HuH-7.5 (cell line): Measurements from ENCODE around the gene BLMH.
A peak's percentile ranks its signal among the peaks of the same experiment; 100 is the strongest.
"Not testable (repeated sequence)": the region's sequence is repeated elsewhere in the genome, so short reads cannot be mapped to it uniquely, and the experiment has no call there.

ENCODE experiments used
- DNase-seq: peaks from one replicate; pipeline ENCODE4 v3.0.0; 2011; ENCODE audit warnings: low spot score

Gene BLMH

DNA sequence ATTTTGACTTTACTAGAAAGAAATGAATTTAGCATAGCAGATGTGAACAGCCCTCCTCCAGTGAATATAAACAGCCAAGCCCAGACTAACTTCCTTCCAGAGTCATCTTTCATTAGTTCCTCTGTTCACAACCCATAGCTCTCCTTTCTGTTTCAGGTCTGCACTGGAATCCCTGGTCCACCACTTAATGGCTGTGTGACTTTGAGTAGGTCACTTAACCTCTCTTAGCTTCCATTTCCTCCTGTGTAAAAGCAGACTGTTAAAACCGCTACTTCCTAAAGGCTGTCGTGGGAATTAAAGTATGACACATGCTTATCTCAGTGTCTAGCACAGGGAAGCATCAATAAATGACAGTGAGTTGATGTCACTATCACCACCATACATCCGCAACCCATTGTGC, 63.7 kb downstream of the BLMH start:
- no peak for DNase-seq

DNA sequence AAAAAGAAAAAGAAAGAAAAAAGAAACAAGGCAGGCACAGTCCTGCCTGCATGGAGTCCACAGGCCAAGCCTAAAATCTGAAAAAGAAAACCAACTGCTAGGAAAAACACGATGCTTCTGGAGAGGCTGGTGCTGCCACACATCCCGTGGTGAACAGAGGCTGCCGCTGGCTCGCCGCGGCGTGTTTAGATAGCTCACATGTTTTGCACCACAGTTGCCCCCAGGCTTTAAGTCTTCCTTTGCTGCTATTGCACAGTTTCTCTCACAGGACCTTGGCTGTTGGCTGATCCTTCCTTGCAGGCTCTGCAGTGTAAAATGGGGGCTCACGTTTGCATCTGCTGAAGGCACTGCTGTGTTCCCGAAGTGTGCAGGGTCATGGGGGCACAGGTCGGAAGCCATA, 64.9 kb downstream of the BLMH start:
- DNase-seq, result no peak

DNA sequence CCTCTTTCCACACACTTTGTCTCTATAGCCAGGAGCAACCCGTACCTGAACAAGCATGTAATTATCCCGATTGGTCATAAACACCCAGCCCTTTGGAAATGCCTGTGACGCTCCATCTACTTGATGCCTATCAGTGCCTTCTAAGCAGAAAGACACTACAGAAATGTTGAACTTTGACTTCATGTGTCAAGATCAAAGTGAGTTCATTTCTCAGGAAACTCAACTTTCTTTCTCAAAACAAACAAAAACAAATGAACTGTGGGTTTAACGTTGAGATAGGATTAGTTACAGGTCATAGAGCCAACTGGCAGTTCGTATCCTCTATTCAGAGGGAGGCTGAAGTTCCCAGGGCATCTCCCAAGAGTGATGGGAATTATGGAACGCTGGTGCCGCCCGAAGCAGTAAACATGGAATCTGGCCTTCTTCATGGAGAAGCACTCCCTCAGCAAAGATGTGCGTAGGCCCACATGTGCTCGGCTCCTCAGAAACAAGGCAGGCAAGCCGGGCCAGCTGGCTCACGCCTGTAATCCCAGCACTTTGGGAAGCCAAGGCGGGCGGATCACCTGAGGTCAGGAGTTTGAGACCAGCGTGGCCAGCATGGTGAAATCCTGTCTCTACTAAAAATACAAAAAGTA, 65.7 kb downstream of the BLMH start:
- peak; percentile 61 for DNase-seq

DNA sequence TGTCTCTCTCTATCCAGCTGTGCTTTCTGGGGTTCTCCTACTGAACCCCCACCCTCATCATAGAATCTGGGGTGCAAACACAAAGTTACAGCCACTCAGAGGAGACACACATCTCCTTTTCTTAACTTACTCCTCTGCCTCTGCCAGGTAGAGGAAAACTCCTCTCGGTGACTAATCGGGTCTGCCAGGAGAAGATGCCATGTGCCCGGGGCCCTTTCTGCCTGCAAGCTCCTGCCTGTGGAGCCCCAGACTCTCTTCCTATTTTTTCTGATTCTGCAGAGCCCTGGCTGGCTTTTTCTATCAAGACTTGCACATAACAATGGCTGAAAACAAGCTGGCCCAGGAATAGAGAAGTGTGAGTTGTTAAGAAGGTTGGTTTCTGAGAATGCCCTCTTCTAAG, 66.6 kb downstream of the BLMH start:
- no peak for DNase-seq

DNA sequence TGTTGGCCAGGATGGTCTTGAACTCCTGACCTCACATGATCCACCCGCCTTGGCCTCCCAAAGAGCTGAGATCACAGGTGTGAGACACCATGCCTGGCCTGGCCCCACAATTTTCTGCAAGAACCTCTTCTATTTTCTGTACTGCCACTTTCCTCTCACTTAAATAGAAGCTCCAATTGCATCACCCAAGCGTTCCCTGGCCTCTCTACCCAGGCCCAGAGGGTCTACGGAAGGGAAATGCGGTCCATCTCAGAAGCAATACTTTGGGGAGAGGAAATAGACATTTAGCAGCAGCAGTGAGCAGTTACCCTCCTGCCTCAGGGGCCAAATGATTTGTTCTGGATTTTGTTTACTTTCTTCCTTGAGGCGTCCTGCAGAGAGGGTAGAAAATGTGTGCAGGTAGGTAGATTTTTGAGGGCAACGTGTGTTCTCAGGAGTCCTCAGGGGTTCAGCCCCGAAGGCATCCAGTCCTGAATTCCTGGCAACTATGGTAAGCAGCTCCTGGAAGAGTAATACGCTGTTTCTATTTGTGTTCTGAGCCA, 67.3 kb downstream of the BLMH start:
- DNase-seq, result no peak

DNA sequence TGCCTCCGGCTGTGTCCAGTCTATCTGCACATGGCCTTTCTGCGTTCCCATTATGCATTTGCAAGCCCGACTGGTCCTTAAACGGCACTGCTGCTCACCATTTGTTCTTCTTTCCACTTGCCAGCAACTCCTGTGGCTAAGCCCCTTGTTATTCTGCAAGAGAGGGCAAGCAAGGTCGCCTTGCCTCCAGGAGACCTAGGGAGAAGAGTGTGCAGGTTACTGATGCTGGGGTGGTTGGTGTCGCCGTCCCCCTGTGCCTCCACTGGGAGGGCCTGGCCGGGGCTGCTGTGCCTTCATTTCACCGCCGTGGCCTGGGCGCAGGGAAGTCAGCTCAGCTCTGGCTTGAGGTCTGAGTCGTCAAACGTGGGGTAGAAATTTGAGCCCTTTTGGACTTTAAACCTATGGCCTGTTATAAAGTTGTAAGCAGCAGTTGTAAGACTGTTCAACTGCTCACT, 69.0 kb downstream of the BLMH start:
- peak; percentile 47 for DNase-seq

DNA sequence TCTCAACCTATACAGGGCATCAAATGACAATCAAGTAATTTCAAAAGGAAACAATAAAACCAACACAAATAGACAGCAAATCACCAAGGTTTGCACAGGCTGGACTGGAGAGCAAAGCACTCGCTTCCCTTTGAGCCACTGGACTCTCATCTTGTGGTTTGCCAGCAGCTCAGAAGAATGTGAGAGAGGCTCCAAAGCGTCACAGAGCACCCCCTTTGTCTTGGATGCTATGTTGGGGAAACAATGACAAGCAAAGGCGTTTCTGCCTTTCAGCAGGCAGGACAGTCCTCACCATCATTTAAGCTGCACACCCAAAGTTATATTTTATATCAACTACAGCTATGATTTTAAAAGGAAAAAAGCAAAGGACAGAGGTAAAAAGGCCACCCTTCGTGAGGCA, 69.5 kb downstream of the BLMH start:
- DNase-seq, result no peak

DNA sequence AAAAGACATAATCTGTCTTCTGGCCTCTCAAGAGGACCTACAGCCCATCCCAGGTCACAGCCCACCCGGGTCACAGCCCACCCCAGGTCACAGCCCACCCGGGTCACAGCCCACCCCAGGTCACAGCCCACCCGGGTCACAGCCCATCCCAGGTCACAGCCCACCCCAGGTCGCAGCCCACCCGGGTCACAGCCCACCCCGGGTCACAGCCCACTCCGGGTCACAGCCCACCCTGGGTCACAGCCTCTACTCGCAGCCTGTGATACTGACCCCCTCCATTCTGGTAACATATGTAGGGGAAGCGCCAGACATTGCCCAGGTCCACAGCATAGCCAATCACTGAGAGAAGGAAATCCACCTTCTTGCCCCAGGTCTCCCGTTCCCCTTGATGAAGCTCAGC, 70.4 kb downstream of the BLMH start:
- DNase-seq, result no peak

DNA sequence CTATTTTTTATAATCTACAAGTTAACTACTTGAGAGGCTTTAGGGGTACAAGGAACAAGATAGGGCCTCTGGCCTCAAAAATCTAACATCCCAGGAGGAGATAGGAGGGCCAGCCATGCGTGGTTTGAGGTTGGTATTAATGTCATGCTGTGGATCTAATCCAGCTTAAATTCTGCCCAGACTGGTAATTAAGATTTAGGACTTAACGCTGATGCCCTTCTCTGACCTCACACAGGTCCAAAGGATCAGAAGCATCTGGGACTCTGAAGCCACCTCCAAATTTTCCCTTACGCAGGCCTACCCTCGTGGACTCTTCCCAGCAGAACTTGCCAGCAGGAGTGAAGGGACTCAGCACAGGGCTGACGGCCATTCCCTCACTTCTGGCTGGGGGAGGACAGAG, 71.3 kb downstream of the BLMH start:
- DNase-seq, result no peak

DNA sequence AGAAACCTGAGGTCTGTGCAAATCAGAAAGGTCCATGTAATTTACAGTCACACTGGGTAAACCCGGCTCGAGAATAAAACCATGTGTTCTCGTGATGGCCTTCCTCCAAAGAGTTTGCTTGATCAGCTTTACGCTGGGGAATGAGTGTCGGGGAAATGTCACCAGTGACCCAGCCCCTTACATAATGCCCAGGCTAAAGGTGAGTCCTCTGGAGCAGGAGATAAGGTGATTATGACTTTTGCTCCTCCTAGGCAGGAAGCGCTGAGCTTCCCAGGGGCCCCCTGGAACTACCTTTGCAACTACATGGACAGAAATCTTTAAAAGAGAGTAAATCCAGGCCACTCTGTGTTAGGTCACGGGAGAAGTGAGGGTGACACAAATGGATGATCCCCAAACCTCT, 71.9 kb downstream of the BLMH start:
- no peak for DNase-seq

DNA sequence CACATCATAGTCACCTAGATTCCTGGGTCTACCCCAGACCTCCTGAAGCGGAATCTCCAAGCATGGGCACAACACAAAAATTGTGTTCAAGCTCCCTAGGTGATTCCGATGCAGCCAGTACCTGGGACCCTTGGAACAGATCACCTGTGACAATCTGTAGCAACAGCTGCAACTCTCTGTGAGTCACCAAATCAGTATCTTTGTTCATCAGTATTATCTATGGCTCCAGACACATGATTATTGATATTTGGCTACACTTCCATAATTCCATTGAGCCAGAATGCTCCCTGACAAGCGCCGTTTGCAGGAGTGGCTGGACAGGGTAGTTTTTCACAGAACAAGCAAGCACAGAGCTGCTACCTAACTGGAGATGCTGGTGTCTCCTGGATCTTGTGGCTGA, 72.4 kb downstream of the BLMH start:
- DNase-seq, result no peak

DNA sequence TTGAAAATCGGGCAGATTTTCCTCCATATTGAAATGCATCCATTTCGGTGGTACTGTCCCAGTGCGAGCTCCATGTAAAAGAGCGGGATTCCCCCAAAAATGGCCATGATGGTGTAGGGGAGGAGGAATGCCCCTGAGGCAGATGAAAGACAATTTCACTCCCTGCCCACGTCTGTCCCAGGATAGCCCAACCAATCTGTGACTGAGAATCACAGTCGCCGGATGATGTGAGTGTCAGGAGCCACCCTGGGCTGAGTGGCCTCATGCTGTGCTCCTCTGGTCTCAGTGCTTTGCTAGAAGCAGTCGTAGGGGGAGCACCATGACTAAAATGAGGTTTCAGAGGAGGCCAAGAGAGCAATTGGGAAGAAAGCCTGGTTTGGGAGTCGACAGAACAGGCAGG, 72.9 kb downstream of the BLMH start:
- no peak for DNase-seq

DNA sequence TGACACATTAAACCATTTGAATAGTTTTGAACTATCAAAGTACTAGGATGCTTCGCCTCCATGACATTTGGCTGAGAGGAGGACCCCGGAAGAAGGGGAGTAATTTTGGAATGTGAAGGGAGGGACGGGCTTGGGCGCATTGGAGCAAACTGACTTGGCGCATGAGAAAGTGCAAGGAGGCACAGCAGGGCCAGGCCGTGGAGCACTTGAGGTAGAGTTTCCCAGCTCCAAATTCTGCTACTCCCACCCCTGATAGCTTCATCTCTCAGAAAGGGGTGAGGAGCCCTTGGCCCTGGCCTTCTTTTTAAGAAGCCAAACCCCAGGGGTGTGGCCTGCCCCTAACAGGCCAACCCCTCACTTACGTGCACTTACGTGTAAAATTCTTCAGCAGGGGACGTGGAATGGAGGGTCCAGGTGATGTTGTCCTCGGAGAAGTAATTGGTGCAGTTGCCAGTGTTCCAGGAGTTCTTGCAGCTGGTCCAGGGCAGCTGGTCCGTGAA, 73.9 kb downstream of the BLMH start:
- DNase-seq, result no peak

DNA sequence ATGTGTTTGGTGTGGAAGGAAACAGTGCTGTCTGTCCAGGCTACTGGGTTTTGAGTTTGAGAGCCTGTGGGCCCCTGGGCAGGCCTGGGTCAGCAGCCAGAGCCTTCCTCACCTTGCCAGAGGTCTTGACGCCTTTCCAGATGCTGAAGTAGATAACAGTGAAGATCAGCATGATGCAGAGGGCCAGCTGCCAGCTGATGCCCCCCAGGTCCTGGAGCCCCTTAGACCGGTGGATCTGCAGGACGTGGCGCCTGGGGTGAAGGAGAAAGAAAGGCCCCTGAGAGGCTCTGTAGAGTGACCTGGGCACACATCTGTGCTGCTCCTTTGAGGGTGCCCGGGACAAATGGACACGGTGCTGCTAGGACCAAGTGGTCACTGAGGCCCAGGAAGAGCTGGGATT, 74.7 kb downstream of the BLMH start:
- DNase-seq, result no peak

DNA sequence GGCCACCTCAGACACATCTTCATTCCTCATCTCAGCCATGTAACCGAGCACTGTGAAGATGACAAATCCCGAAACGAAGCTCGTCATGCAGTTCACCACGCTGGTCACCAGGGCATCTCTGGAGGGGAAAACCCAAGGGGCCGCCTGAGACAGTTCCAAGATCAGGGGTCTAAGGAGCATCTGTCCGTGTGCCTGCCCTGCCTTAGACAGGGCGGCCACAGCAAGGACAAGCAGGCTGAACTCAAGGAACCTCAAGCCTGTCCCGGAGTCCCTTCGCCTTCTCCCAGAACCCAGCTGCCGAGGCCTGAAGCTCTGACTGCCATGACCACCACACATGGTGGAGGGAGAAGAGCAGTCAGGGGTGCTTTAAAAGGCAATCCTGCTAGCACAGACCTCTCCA, 79.0 kb downstream of the BLMH start:
- DNase-seq, result no peak

DNA sequence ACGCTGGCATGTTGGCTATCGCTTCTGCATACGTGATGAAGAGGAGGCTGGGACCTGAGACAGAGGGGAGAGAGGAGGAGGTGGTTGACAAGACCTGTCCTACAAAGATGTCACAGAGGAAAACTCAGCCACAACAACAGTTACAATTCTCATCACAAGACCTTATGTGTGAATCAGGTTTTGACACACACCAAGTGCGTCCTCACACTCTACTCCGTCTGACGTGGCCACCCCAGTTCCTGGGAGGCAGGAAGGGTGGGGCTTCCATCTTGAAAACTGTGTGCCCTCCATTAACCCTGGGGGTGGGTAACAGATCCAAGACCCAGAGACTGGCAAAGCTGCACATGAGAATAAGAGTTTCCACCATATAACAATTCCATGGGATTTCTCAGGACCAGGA, 80.4 kb downstream of the BLMH start:
- DNase-seq, result no peak

DNA sequence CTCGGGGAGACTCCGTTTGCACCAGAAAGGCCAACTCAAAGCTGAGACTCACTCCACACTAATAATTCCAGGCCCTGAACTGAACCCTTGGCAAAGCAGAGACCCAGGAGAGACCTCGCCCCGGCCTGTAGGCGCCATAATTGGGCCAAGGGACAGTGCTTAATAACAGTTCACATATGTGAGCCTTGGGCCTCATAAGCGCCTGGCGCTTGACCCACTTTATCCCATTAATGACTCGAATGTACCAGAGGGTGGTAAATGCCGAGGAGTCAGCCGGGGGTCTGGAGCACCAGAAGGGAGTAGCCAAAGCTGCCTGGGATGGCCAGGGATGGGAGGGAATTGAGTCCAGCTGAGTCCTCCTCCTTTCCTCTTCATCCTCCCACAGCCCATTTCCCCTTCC, 80.8 kb downstream of the BLMH start:
- no peak for DNase-seq

DNA sequence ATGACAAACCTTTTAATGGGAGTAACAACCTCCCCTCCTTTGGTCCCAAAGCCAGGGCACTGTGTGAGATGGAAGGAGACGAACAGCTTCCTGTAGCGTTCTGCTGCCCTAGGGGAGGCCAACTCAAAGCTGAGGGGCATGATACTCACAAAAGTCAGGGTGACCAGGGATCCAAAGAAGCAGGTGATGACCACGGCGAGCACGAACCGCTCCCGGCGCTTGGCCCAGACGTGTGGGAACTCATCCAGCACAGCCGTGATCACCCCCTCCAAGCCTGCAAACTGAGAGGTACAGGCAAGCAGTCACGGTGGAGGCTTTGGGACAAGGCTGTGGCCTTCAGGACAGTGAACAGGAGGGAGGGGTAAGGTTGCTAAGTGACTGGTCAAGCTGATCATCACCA, 81.4 kb downstream of the BLMH start:
- DNase-seq, result no peak

DNA sequence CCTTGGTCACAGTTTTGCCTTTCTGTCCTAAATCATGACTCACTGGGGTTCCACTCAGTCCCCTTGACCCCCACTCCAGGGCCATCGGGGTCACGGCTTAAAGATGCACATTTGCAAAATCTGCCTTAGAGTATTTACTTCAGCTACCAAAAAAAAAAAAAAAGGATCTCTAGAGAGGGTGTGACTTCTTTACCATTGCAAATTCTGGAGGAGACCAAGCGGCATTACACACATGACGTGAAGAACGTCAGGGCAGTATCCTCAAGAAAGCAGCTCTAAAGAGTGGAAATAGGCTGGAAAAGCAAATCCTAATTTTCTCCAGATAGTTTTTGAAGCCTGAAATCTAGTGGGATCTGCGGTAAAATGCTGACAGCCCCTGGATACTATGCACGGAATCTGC, 81.8 kb downstream of the BLMH start:
- no peak for DNase-seq

DNA sequence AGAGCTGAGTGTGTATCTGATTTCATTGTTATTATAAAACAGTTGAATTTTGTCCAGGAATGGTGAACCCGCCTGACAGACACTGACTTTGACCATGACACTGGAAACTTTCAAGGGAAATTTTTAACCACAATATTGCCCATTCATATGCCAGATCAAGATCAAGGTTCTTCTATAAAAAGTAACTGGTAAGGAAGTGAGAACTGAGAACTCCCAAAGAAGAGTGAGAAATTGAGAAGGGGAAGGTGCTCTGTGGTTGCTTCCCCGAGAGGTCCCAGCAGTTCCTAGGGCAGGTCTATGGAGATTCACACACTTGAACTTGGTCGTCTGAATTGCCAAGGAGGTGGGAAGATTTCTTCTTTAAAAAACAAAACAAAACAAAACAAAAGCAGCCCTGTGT, 83.5 kb downstream of the BLMH start:
- DNase-seq, result no peak

DNA sequence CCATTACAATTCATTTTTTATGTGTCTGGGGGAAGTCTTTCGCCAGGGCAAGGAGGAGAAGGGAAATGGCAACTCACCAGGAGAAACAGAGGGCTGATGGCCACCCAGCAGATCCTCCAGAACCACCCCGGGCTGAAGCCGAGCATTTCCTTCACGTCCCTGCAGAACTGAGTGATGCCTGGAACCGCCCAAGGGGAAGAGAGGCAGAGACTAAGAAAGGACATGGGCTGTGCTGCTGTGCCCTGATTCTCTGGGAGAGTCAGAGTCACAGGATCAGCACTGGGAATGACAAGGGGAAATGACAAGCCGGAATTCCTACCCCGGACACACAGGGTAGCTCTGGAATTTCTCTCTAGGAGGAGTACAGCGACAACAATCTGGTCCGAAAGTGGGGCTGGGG, 84.1 kb downstream of the BLMH start:
- no peak for DNase-seq

DNA sequence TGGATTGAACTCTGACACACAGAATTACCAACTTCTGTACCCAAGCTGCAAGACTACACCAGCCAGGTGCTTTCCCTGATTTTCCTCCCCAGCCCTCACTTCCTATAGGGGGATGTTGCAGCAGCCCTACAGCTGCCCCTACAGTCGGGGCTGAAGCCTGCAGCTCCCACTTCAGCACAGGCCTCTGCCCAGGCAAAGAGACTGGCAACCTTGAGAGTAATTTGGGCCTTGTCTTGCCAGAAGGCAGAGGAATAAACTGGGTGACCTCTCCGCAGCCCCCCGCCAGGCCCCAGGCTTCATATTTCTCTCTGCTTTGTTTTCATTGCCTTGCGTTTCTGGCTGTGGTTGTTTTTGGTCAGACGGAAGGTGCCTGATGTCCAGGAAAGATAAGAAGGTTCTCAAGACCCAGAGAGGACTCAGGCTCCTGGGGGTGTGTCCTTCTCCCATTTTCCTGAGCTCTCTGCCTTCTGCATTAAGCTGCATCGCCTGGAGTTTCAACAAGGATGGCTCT, 88.2 kb downstream of the BLMH start:
- no peak for DNase-seq

DNA sequence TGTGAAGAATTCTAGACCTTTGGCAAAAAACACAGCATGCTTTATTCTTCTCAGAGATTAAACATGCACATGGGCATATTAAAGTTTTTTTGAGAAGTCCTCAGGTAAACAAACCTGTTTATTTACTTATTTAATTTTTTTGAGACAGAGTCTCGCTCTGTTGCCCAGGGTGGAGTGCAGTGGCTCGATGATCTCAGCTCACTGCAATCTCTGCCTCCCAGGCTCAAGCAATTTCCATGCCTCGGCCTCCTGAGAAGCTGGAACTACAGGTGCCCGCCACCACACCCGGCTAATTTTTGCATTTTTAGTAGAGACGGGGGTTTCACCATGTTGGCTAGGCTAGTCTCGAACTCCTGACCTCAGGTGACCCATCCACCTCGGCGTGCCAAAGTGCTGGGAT, 91.1 kb downstream of the BLMH start:
- not testable (repeated sequence) for DNase-seq

DNA sequence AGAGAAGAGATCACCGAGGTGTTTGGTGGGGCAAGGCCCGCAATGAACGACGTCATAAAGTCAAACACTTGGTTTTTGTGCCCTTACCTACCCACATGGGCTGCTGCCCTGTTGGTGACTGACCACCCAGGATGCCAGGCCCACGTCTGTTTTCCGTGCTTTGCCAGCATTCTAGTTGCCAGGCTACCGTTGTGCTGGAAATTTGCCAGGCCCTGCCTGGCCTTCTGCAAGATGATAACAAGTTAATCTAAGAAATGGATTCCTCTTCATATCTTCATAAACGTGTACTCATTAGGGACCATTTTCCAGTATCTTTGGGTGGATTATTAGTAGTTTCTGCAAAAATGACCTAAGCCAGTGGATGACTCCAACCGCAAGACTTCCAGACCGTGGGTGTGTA, 91.6 kb downstream of the BLMH start:
- DNase-seq, result no peak
